Endothelial cell of umbilical vein (primary cell): ENCODE measurements around the gene ELMO1. TPM values are rescaled to one million over a fixed set of nuclear protein-coding genes. Genes with fewer than 3 reads are reported as not detected.

Experiments used
- BruUV-seq: library from RNA; stranded (reverse); fragments of 400-500 nt; replicated peaks from 2 replicates; lab custom pipeline; 2021; lab: Mats Ljungman, UMichigan
- CTCF ChIA-PET: fragments of 300-600, 350-600 bp; sonication (Branson Sonifier 250); formaldehyde crosslinking; loops from one replicate; lab custom pipeline; 2021; ENCODE audit warnings: antibody characterized with exemption, inconsistent platforms; lab: Charles Lee
- POLR2A ChIA-PET: fragments of 300-600, 350-600 bp; sonication (Branson Sonifier 250); formaldehyde crosslinking; loops from one replicate; lab custom pipeline; 2021; ENCODE audit warnings: antibody characterized with exemption, inconsistent platforms; lab: Charles Lee
- DNase-seq: peaks from one replicate; pipeline ENCODE4 v3.0.0-alpha.2; 2011; ENCODE audit warnings: low read depth, low spot score
- FAIRE-seq: peaks from 2 replicates; lab custom pipeline; 2011; peaks lifted over from hg19 to GRCh38; lab: Jason Lieb, UNC
- H2AFZ ChIP-seq: 2 replicates; pipeline ENCODE4 v1.6.0; 2012; ENCODE audit warnings: low read depth, low read length, control low read depth, inconsistent platforms
- H3K27ac ChIP-seq: 2 replicates; pipeline ENCODE4 v1.5.1; 2011; ENCODE audit warnings: low read depth, mild to moderate bottlenecking, control low read depth, low read length, moderate library complexity; ENCODE audit not compliant: insufficient read depth
- H3K27me3 ChIP-seq, 2 experiments: 2 replicates each; pipeline versions ENCODE4 v1.6.0 to v1.6.1; 2011; ENCODE audit warnings: low read length in 2 of 2, mixed read lengths in 1 of 2; ENCODE audit not compliant: control insufficient read depth in 2 of 2, insufficient read depth in 2 of 2
- H3K36me3 ChIP-seq, 2 experiments: 2 replicates in 1 of 2; 3 replicates in 1 of 2; pipeline ENCODE4 v1.5.1; 2011; ENCODE audit warnings: low read length in 2 of 2, mild to moderate bottlenecking in 1 of 2, moderate library complexity in 1 of 2; ENCODE audit not compliant: control insufficient read depth in 2 of 2, insufficient read depth in 2 of 2; ENCODE audit errors: extremely low read depth in 1 of 2
- H3K4me1 ChIP-seq: 3 replicates; pipeline ENCODE4 v1.5.1; 2011; ENCODE audit warnings: mild to moderate bottlenecking, low read length; ENCODE audit not compliant: control insufficient read depth, insufficient read depth; ENCODE audit errors: extremely low read depth
- H3K4me2 ChIP-seq: 2 replicates; pipeline ENCODE4 v1.6.1; 2011; ENCODE audit warnings: low read length, control low read depth, mixed read lengths; ENCODE audit not compliant: insufficient read depth
- H3K4me3 ChIP-seq, 3 experiments: fragments of 200-600 bp in 1 of 3; sonication (generic), shearing (Covaris generic) in 1 of 3; replicated peaks in 1 of 3; 2 replicates each; pipeline ENCODE4 v1.5.1; 2011 to 2016; ENCODE audit warnings: control low read depth in 3 of 3, low read length in 3 of 3, mild to moderate bottlenecking in 2 of 3, inconsistent platforms in 1 of 3, low read depth in 1 of 3, moderate library complexity in 1 of 3; ENCODE audit not compliant: insufficient read depth in 1 of 3
- H3K79me2 ChIP-seq: 2 replicates; pipeline ENCODE4 v1.6.0; 2012; ENCODE audit warnings: low read length, inconsistent platforms; ENCODE audit not compliant: control insufficient read depth, insufficient read depth
- H3K9ac ChIP-seq: replicated peaks from 2 replicates; pipeline ENCODE3; 2011; ENCODE audit warnings: low read length, control low read depth; ENCODE audit not compliant: insufficient read depth; ENCODE audit errors: extremely low read depth
- H3K9me1 ChIP-seq: replicated peaks from 3 replicates; pipeline ENCODE4 v1.6.0; 2011; ENCODE audit warnings: mild to moderate bottlenecking, low read length; ENCODE audit not compliant: control insufficient read depth, insufficient read depth; ENCODE audit errors: extremely low read depth
- H3K9me3 ChIP-seq: replicated peaks from 2 replicates; pipeline ENCODE4 v1.5.1; 2012; ENCODE audit warnings: low read length, inconsistent platforms; ENCODE audit not compliant: control insufficient read depth, insufficient read depth
- H4K20me1 ChIP-seq: replicated peaks from 2 replicates; pipeline ENCODE3; 2011; ENCODE audit warnings: mild to moderate bottlenecking, low read length; ENCODE audit not compliant: control insufficient read depth, insufficient read depth; ENCODE audit errors: extremely low read depth
- EZH2 ChIP-seq: IDR thresholded peaks from 2 replicates; pipeline ENCODE4 v1.6.1; 2012; ENCODE audit warnings: borderline replicate concordance, low read depth, mild to moderate bottlenecking, moderate library complexity, low read length, inconsistent platforms; ENCODE audit not compliant: severe bottlenecking
- FOS ChIP-seq: IDR thresholded peaks from 2 replicates; pipeline ENCODE4 v1.6.1; 2011; ENCODE audit warnings: mild to moderate bottlenecking, low read length, moderate library complexity, borderline replicate concordance; ENCODE audit not compliant: insufficient read depth
- GATA2 ChIP-seq: IDR thresholded peaks from 2 replicates; pipeline ENCODE4 v1.7.0; 2011; ENCODE audit warnings: low read depth, mild to moderate bottlenecking, moderate library complexity, mixed read lengths, low read length; ENCODE audit not compliant: insufficient read length, insufficient read depth
- JUN ChIP-seq: IDR thresholded peaks from 2 replicates; pipeline ENCODE4 v1.6.1; 2011; ENCODE audit warnings: borderline replicate concordance, low read depth; ENCODE audit not compliant: insufficient read length, insufficient read depth
- MYC ChIP-seq: IDR thresholded peaks from one replicate; pipeline ENCODE4 v1.6.1; 2011; ENCODE audit warnings: mild to moderate bottlenecking, low read depth, low read length
- POLR2A ChIP-seq: IDR thresholded peaks from 2 replicates; pipeline ENCODE4 v1.6.1; 2012; ENCODE audit warnings: low read depth, mild to moderate bottlenecking, control low read depth, low read length
- POLR2AphosphoS5 ChIP-seq: IDR thresholded peaks from 2 replicates; pipeline ENCODE4 v1.6.1; 2012; ENCODE audit warnings: low read depth, mild to moderate bottlenecking, control low read depth, low read length, moderate library complexity; ENCODE audit not compliant: insufficient read depth
- dilution Hi-C: fragments of 300-500 bp; cut with MboI; formaldehyde crosslinking; loops from one replicate; pipeline ENCODE4 v1.15.0; 2019; ENCODE audit warnings: low sequenced_read_pairs; ENCODE audit not compliant: extremely low pct_ligation_motif_present
- intact Hi-C: fragments of 100-400 bp; cut with micrococcal nuclease; formaldehyde crosslinking; loops from one replicate; pipeline ENCODE4 v1.10.0; 2022
- polyA plus RNA-seq, 4 experiments: library from polyadenylated mRNA; depleted of rRNA in 3 of 4; stranded (reverse) in 3 of 4; unstranded in 1 of 4; fragments of >200 nt; gene quantifications; 2 replicates each; pipeline versions ENCODE4 v1.2.1 to v1.2.3, GENCODE V29; 2011 to 2012; ENCODE audit warnings: missing spikeins in 1 of 4
- total RNA-seq: library from RNA; stranded (reverse); gene quantifications from 2 replicates; pipeline ENCODE4 v1.2.3, GENCODE V29; 2021
- TF ChIP-seq, protein P1 (sequence below), 2 donors: IDR thresholded peaks; 1 replicate in 1 of 2; 2 replicates in 1 of 2; pipeline ENCODE4 v1.5.1; 2011; ENCODE audit warnings: low read length in 2 of 2, mild to moderate bottlenecking in 2 of 2, moderate library complexity in 2 of 2, control low read depth in 1 of 2, inconsistent platforms in 1 of 2, low read depth in 1 of 2; ENCODE audit not compliant: insufficient read depth in 1 of 2; ENCODE audit errors: extremely low read depth in 1 of 2
- TF ChIP-seq, protein P2 (sequence below): IDR thresholded peaks from 2 replicates; pipeline ENCODE4 v1.6.1; 2011; ENCODE audit not compliant: insufficient read depth, insufficient read length

The ELMO1 gene
- total and polyA plus RNA-seq, 2 donors (not counting 3 experiments of a cell fraction or from before 2014, with no cell fraction given): 17.0 to 30.6 TPM

DNA sequence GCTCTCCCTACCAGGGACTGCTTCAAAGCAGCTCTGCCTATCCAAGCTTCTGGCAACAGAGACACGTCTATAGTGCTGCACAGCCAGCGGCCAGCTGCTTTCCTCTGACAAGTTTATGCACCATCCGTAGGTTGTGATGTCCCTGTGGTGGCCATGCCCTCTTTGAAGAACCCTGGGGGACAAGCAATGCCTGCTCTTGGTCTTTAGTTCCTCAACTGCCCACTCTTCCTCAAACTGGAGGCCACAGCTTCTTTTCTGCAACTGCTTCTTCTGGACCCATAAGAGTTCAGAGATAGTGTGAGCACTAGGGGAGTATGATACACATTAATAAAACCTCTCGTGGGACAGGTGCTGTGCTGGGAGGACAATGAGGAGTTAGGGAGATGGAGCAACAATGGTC is 164.9 kb downstream of the ELMO1 start:
- Histone ChIP-seq H4K20me1 (no peaks in the 10 kb centered on the region), H3K4me1 (peaks cover 8% of the 10 kb centered on the region), H3K27ac (no peak overlapping the region), H3K9me1 (no peaks in the 10 kb centered on the region), H3K79me2 (no peaks in the 10 kb centered on the region), H2AFZ (no peak overlapping the region), H3K9me3 (no peaks in the 10 kb centered on the region), H3K4me2 (no peak overlapping the region), H3K9ac (no peak overlapping the region), H3K4me3 (no peak overlapping the region), H3K36me3 (no peaks in the 10 kb centered on the region), H3K27me3 (no peaks in the 10 kb centered on the region)
- TF ChIP-seq, protein P1, sequence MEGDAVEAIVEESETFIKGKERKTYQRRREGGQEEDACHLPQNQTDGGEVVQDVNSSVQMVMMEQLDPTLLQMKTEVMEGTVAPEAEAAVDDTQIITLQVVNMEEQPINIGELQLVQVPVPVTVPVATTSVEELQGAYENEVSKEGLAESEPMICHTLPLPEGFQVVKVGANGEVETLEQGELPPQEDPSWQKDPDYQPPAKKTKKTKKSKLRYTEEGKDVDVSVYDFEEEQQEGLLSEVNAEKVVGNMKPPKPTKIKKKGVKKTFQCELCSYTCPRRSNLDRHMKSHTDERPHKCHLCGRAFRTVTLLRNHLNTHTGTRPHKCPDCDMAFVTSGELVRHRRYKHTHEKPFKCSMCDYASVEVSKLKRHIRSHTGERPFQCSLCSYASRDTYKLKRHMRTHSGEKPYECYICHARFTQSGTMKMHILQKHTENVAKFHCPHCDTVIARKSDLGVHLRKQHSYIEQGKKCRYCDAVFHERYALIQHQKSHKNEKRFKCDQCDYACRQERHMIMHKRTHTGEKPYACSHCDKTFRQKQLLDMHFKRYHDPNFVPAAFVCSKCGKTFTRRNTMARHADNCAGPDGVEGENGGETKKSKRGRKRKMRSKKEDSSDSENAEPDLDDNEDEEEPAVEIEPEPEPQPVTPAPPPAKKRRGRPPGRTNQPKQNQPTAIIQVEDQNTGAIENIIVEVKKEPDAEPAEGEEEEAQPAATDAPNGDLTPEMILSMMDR (IDR thresholded peaks at IDR 0.05; ENCODE audit: extremely low read depth in 1 of 2, insufficient read depth in 1 of 2, low read depth in 1 of 2, low read length in 2 of 2): no peak
- no peak for TF ChIP-seq GATA2
- TF ChIP-seq POLR2A: no peak
- TF ChIP-seq JUN: no peak
- TF ChIP-seq MYC: no peak
- TF ChIP-seq, protein P2, sequence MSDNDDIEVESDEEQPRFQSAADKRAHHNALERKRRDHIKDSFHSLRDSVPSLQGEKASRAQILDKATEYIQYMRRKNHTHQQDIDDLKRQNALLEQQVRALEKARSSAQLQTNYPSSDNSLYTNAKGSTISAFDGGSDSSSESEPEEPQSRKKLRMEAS: no peak
- no peak for TF ChIP-seq POLR2AphosphoS5
- no peak for TF ChIP-seq FOS
- no peak for TF ChIP-seq EZH2
- CTCF ChIA-PET: interaction anchor here (1.1 to 6.3 kb wide), 11 partner anchors 14 to 228 kb away, joined by 3 to 94 read pairs (median 11); partner anchors contain the start of gene ELMO1
- DNase-seq (no peak), FAIRE-seq (no peak)
- no TSS peak for BruUV-seq
- intact Hi-C loops (loop anchor here (1.0 to 5.0 kb wide), 7 partner anchors 71 to 549 kb away; partner anchors contain the start of gene ELMO1), dilution Hi-C loops (no loop called here)
- POLR2A ChIA-PET: no interaction called here
